Measurements from ENCODE around the gene BMP6. TPM values are rescaled to one million over a fixed set of nuclear protein-coding genes. Genes with fewer than 3 reads are reported as not detected.

BMP6 gene
- total RNA-seq, 1 experiment from 2014 or later = 0.28 TPM

GRCh38 chr6:7728855-7729590, 3.1 kb downstream of the BMP6 start:
- H3K27ac Mint-ChIP-seq = no peak overlapping the region
- no peak overlapping the region for H3K9ac ChIP-seq (ENCODE audit: extremely low read depth, insufficient read length, low read length)
- peaks cover 26% of the 10 kb centered on the region for H3K23me2 ChIP-seq (ENCODE audit: insufficient read length, low read depth, low read length, poor library complexity, severe bottlenecking)
- no peak overlapping the region for H3K18ac ChIP-seq (ENCODE audit: insufficient read length, low read depth, low read length)
- no peak overlapping the region for H3K23ac ChIP-seq (ENCODE audit: insufficient read length, low read depth, low read length)
- H3K9me3 ChIP-seq (ENCODE audit: control insufficient read depth, low read depth, low read length) = no peaks in the 10 kb centered on the region
- WGBS (ENCODE audit: extremely low coverage, insufficient read length, low lambda C conversion rate) = no CpG with 5 or more reads among the region's 14 CpGs
- H3K27me3 Mint-ChIP-seq (ENCODE audit: low read depth) = peaks cover 71% of the 10 kb centered on the region
- peak overlapping the region; percentile 77 for H3K4me2 ChIP-seq (ENCODE audit: insufficient read depth, insufficient read length, low read length)
- no peak overlapping the region for H2AK5ac ChIP-seq (ENCODE audit: insufficient read length, low read length)
- no peak overlapping the region for H3T11ph ChIP-seq (ENCODE audit: low read length)
- H4K5ac ChIP-seq (ENCODE audit: insufficient read length, low read depth, low read length) = no peak overlapping the region
- no peaks in the 10 kb centered on the region; a peak in 2 of 5 replicates for H3K9me3 Mint-ChIP-seq
- no peak overlapping the region for H2BK5ac ChIP-seq (ENCODE audit: insufficient read length, low read length)
- no peak overlapping the region for H4K8ac ChIP-seq (replicated peaks; ENCODE audit: insufficient read length, low read depth, low read length)
- no peak overlapping the region for H3K27ac ChIP-seq (ENCODE audit: insufficient read length, low read depth, low read length)
- H3K27me3 ChIP-seq (ENCODE audit: insufficient read depth, low read length) = peaks cover 45% of the 10 kb centered on the region
- no peak overlapping the region for H3K4ac ChIP-seq (ENCODE audit: low read depth, low read length)
- TF ChIP-seq, protein P1, sequence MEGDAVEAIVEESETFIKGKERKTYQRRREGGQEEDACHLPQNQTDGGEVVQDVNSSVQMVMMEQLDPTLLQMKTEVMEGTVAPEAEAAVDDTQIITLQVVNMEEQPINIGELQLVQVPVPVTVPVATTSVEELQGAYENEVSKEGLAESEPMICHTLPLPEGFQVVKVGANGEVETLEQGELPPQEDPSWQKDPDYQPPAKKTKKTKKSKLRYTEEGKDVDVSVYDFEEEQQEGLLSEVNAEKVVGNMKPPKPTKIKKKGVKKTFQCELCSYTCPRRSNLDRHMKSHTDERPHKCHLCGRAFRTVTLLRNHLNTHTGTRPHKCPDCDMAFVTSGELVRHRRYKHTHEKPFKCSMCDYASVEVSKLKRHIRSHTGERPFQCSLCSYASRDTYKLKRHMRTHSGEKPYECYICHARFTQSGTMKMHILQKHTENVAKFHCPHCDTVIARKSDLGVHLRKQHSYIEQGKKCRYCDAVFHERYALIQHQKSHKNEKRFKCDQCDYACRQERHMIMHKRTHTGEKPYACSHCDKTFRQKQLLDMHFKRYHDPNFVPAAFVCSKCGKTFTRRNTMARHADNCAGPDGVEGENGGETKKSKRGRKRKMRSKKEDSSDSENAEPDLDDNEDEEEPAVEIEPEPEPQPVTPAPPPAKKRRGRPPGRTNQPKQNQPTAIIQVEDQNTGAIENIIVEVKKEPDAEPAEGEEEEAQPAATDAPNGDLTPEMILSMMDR (conservative IDR thresholded peaks at IDR 0.05) = no peak
- H3K79me1 ChIP-seq (ENCODE audit: insufficient read depth, low read depth, low read length, poor library complexity, severe bottlenecking) = no peaks in the 10 kb centered on the region
- H3K4me1 Mint-ChIP-seq = peaks cover 38 to 40% of the 10 kb centered on the region in 2 experiments
- peak; percentile 38 for DNase-seq
- H2AFZ ChIP-seq (ENCODE audit: low read length) = no peak overlapping the region
- peaks cover 2% of the 10 kb centered on the region; the same call in 1 of the 2 replicates for H3K4me1 ChIP-seq (ENCODE audit: insufficient read depth, low read length)
- H2BK12ac ChIP-seq (ENCODE audit: insufficient read length, low read depth, low read length) = no peak overlapping the region
- no peak overlapping the region for H4K91ac ChIP-seq (ENCODE audit: insufficient read length, low read depth, low read length)
- peak overlapping the region; percentile 51 to 81; a peak in 4 of 5 replicates for H3K4me3 Mint-ChIP-seq
- H3K14ac ChIP-seq (ENCODE audit: insufficient read depth, low read length) = no peak overlapping the region
- no peak overlapping the region for H3K56ac ChIP-seq (ENCODE audit: insufficient read length, low read depth, low read length)
- H4K20me1 ChIP-seq (ENCODE audit: control insufficient read depth, insufficient read depth, insufficient read length) = no peaks in the 10 kb centered on the region
- H2BK120ac ChIP-seq (ENCODE audit: low read depth, low read length, poor library complexity, severe bottlenecking) = no peak overlapping the region
- no peak overlapping the region for H2BK15ac ChIP-seq (ENCODE audit: low read depth, low read length)
- H2BK20ac ChIP-seq (ENCODE audit: low read depth, low read length, poor library complexity, severe bottlenecking) = no peak overlapping the region
- H3K36me3 Mint-ChIP-seq (ENCODE audit: insufficient read depth in 1 of 3, low read depth in 3 of 3) = no peaks in the 10 kb centered on the region
- H3K79me2 ChIP-seq (ENCODE audit: insufficient read depth, low read length) = no peaks in the 10 kb centered on the region
